HepG2 (cell line): ENCODE measurements around the gene SPPL2B. TPM values are rescaled to one million over a fixed set of nuclear protein-coding genes. Genes with fewer than 3 reads are reported as not detected.

ENCODE experiments used
- BRCA1 ChIP-seq: sonication (generic); formaldehyde crosslinking; IDR thresholded peaks from 2 replicates; pipeline ENCODE4 v1.4.0; 2020; ENCODE audit warnings: missing genetic modification reagents
- CEBPG ChIP-seq: IDR thresholded peaks from 2 replicates; pipeline ENCODE4 v1.6.1; 2016
- CHD2 ChIP-seq: IDR thresholded peaks from 2 replicates; pipeline ENCODE4 v1.6.1; 2011; ENCODE audit warnings: low read depth, low read length, improper control_type of control experiment
- CTCF ChIP-seq: sonication (generic); formaldehyde crosslinking; IDR thresholded peaks from 2 replicates; pipeline ENCODE4 v1.5.0; 2020; ENCODE audit warnings: mild to moderate bottlenecking, missing genetic modification reagents, moderate library complexity
- DZIP1 ChIP-seq: sonication (generic); formaldehyde crosslinking; IDR thresholded peaks from 2 replicates; pipeline ENCODE4 v1.5.0; 2020; ENCODE audit warnings: mild to moderate bottlenecking, missing genetic modification reagents
- GABPB1 ChIP-seq: IDR thresholded peaks from 2 replicates; pipeline ENCODE4 v1.6.1; 2016; ENCODE audit warnings: mild to moderate bottlenecking, missing genetic modification reagents, moderate library complexity, missing compliant biosample characterization
- HBP1 ChIP-seq: IDR thresholded peaks from 2 replicates; pipeline ENCODE4 v1.6.1; 2016; ENCODE audit warnings: low read depth, control low read depth
- HMG20B ChIP-seq: conservative IDR thresholded peaks from 2 replicates; pipeline ENCODE4 v1.6.1; 2016; ENCODE audit warnings: missing genetic modification reagents, missing compliant biosample characterization
- HOXA7 ChIP-seq: sonication (generic); formaldehyde crosslinking; IDR thresholded peaks from 2 replicates; pipeline ENCODE4 v1.8.1; 2022; ENCODE audit warnings: mild to moderate bottlenecking, missing genetic modification reagents, moderate library complexity
- MAFK ChIP-seq, 2 experiments: IDR thresholded peaks in 1 of 2; conservative IDR thresholded peaks in 1 of 2; 2 replicates each; pipeline ENCODE4 v1.6.1; 2011; ENCODE audit warnings: improper control_type of control experiment in 2 of 2, low read length in 2 of 2
- NCOA2 ChIP-seq: sonication (generic); formaldehyde crosslinking; IDR thresholded peaks from 2 replicates; pipeline ENCODE4 v1.8.0; 2022; ENCODE audit warnings: inconsistent platforms
- PPARG ChIP-seq: conservative IDR thresholded peaks from 2 replicates; pipeline ENCODE4 v1.6.1; 2016; ENCODE audit warnings: missing biosample characterization, missing genetic modification reagents
- SIN3B ChIP-seq: fragments of 150-350 bp; IDR thresholded peaks from 2 replicates; pipeline ENCODE4 v1.6.1; 2014; ENCODE audit warnings: low read length
- SP140L ChIP-seq: sonication (generic); formaldehyde crosslinking; IDR thresholded peaks from 2 replicates; pipeline ENCODE4 v1.4.0; 2020; ENCODE audit warnings: missing genetic modification reagents, borderline replicate concordance
- TGIF2 ChIP-seq: IDR thresholded peaks from 2 replicates; pipeline ENCODE4 v1.6.1; 2016; ENCODE audit warnings: control low read depth, missing compliant biosample characterization
- ZBTB37 ChIP-seq: sonication (generic); formaldehyde crosslinking; IDR thresholded peaks from 2 replicates; pipeline ENCODE4 v1.4.0; 2020; ENCODE audit warnings: mild to moderate bottlenecking, missing genetic modification reagents
- ZMYM4 ChIP-seq: sonication (generic); formaldehyde crosslinking; IDR thresholded peaks from 2 replicates; pipeline ENCODE4 v1.8.1; 2023; ENCODE audit warnings: mild to moderate bottlenecking, missing genetic modification reagents
- ZNF281 ChIP-seq: sonication (generic); formaldehyde crosslinking; IDR thresholded peaks from 2 replicates; pipeline ENCODE4 v1.4.0; 2020; ENCODE audit warnings: missing genetic modification reagents, borderline replicate concordance
- ZNF34 ChIP-seq: sonication (generic); formaldehyde crosslinking; IDR thresholded peaks from 2 replicates; pipeline ENCODE4 v1.4.0; 2020; ENCODE audit warnings: mild to moderate bottlenecking, missing genetic modification reagents, borderline replicate concordance
- ZNF841 ChIP-seq: sonication (generic); formaldehyde crosslinking; IDR thresholded peaks from 2 replicates; pipeline ENCODE4 v1.8.1; 2023; ENCODE audit warnings: missing genetic modification reagents, borderline replicate concordance
- polyA plus RNA-seq, 8 experiments: library from polyadenylated mRNA; depleted of rRNA in 3 of 8; stranded (reverse) in 7 of 8; unstranded in 1 of 8; fragments of >200 nt; fragmentation: Illumina TruSeq in 4 of 8; extraction: Trizol in 4 of 8; gene quantifications; 2 replicates each; pipeline versions ENCODE4 v1.2.1 to v1.2.3, GENCODE V29; 2011 to 2016; ENCODE audit warnings: low read depth in 4 of 8, missing spikeins in 1 of 8, mixed read lengths in 1 of 8; ENCODE audit not compliant: insufficient read depth in 1 of 8
- total RNA-seq, 5 experiments: library from RNA; depleted of rRNA; stranded (reverse); fragments of >200 nt; fragmentation: Illumina TruSeq; extraction: Trizol; gene quantifications; 2 replicates each; pipeline ENCODE4 v1.2.3, GENCODE V29; 2016; ENCODE audit warnings: low read depth in 1 of 5

The SPPL2B gene
- total and polyA plus RNA-seq, 2 of the 13 experiments (the other 11 are each of a cell fraction or from before 2014, with no cell fraction given) = 14.9 to 15.2 TPM

GRCh38 chr19:2330632-2331284, 2.3 kb downstream of the SPPL2B start (continued):
- TF ChIP-seq SP140L (CRISPR knock-in tag) = no peak
- 0 out of 2 replicates have a peak, but pooled peaks have one; percentile 35 for TF ChIP-seq BRCA1 (CRISPR knock-in tag)
- peak; percentile 56; the same call in 1 of the 2 replicates for TF ChIP-seq ZMYM4 (CRISPR knock-in tag)
- TF ChIP-seq SIN3B = no peak
- TF ChIP-seq GABPB1 (CRISPR knock-in tag) = peak; percentile 43; the same call in 1 of the 2 replicates
- peak; percentile 21; the same call in 1 of the 2 replicates for TF ChIP-seq NCOA2
- no peak for TF ChIP-seq CHD2
- TF ChIP-seq HOXA7 (CRISPR knock-in tag) = no peak
- TF ChIP-seq CTCF (CRISPR knock-in tag) = peak; percentile 11; the same call in 1 of the 2 replicates
- TF ChIP-seq ZNF281 (CRISPR knock-in tag) = peak; percentile 32; the same call in 1 of the 2 replicates
- no peak for TF ChIP-seq ZNF841
- TF ChIP-seq DZIP1 = no peak
- TF ChIP-seq CEBPG = peak; percentile 81
- 0 out of 2 replicates have a peak, but pooled peaks have one; percentile 14 for TF ChIP-seq HMG20B (CRISPR knock-in tag)
- no peak for TF ChIP-seq MAFK (conservative IDR thresholded peaks at IDR 0.05 in 1 of 2, IDR thresholded peaks at IDR 0.05 in 1 of 2; ENCODE audit: low read length in 2 of 2)
- no peak; the same call in 1 of the 2 replicates for TF ChIP-seq ZBTB37 (CRISPR knock-in tag)
- TF ChIP-seq PPARG (CRISPR knock-in tag) = no peak
- peak; percentile 52; the same call in 1 of the 2 replicates for TF ChIP-seq HBP1 (CRISPR knock-in tag)
- TF ChIP-seq ZNF34 (CRISPR knock-in tag) = no peak
- peak; percentile 51; the same call in 1 of the 2 replicates for TF ChIP-seq TGIF2 (CRISPR knock-in tag)
